ENCODE results near the gene CLDN5.

DNA sequence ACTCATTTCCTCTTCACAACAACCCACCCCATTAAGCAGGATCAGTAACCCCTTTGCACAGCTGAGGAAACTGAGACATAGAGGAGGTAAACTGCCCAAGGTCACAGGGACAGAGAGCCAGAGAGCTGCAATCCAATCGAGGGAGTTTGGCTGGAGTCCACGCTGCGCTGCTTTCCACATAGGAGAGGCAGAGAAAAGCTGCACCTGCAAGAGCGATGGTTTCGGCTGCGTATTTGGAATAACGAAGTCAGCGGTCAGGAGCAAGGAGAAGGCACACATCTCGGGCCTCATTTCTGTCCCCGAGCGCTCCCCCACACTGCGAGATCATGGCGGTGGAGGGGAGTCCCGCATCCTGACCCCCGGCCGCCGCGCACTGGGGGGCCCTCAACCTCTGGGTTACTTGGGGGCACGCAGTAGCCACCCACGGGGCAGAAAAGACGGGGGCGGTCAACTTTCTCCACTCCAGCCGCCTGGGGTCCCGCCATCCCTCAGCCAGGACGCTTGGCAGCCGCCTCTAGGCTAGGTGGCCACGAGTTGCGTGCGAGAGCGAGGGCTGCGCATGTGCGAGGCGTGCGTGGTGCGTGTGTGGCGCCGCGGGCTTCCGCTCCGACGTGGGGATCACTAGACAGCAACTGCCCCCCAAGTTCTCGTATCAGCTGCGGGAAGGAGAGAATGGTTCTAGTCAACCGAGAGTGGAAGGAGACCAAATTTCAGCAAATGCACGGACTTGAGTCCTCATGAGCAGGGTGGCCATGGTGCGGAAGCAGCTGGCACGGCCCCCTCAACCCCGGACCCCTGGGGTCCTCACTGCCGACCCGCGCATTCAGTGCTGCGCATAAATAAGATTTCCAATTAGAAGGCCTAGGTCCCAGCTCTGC, 42.3 kb upstream of the CLDN5 start:
- TF ChIP-seq, protein P1, sequence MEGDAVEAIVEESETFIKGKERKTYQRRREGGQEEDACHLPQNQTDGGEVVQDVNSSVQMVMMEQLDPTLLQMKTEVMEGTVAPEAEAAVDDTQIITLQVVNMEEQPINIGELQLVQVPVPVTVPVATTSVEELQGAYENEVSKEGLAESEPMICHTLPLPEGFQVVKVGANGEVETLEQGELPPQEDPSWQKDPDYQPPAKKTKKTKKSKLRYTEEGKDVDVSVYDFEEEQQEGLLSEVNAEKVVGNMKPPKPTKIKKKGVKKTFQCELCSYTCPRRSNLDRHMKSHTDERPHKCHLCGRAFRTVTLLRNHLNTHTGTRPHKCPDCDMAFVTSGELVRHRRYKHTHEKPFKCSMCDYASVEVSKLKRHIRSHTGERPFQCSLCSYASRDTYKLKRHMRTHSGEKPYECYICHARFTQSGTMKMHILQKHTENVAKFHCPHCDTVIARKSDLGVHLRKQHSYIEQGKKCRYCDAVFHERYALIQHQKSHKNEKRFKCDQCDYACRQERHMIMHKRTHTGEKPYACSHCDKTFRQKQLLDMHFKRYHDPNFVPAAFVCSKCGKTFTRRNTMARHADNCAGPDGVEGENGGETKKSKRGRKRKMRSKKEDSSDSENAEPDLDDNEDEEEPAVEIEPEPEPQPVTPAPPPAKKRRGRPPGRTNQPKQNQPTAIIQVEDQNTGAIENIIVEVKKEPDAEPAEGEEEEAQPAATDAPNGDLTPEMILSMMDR (IDR thresholded peaks at IDR 0.05), result no peak
- no peak for TF ChIP-seq EZH2phosphoT487 (IDR thresholded peaks at IDR 0.05)
- TF ChIP-seq EZH2 (IDR thresholded peaks at IDR 0.05), result no peak

Data from neural progenitor cell (in vitro differentiated cells).